ENCODE results near the gene BLZF1. TPM values are rescaled to one million over a fixed set of nuclear protein-coding genes. Genes with fewer than 3 reads are reported as not detected.
A peak's percentile ranks its signal among the peaks of the same experiment; 100 is the strongest.
"Not testable (repeated sequence)": the region's sequence is repeated elsewhere in the genome, so short reads cannot be mapped to it uniquely, and the experiment has no call there.

BLZF1 gene, protein sequence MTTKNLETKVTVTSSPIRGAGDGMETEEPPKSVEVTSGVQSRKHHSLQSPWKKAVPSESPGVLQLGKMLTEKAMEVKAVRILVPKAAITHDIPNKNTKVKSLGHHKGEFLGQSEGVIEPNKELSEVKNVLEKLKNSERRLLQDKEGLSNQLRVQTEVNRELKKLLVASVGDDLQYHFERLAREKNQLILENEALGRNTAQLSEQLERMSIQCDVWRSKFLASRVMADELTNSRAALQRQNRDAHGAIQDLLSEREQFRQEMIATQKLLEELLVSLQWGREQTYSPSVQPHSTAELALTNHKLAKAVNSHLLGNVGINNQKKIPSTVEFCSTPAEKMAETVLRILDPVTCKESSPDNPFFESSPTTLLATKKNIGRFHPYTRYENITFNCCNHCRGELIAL
- 10 to 100 TPM; 13.9 to 14.3 TPM for total RNA-seq

DNA sequence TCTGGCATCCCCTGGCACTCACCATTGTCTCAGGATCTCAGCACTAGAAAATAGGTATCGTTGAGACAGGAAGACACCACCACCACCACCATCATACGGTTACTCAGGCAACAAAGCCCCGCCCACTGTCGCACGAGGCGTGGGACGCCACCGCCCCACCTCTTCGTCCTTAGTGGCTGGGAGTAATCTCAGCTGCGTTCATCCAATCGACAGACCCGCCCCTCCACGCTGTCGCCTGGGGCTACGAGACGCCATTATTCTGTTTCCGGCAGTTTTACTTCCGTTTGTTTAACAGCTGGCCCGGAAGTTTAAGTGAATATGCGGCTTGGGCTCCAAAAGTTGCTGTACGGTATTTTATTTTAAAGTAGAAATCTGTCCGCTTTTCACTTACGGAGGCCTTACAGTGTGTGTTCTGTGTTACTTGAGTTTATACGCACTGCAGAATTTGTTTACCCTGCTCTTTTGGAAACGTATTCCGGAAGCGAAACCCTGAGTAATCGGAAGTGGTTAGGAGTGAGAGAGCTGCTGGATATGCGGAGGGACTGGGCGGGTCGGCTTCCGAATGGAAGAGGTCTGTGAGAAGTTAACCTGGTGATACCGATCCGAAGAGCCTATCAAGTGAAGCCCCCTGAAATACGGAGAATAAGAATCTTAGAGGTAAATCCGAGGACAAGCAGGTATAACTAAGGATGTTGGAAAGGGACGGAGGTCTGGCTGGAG lies at the start of gene BLZF1, which contains the start of gene NME7:
TSS of gene BLZF1 (plus strand) at position 510 of the 720 bp plus-strand sequence. CDS start 1,328 bp downstream, outside the sequence.
TSS of gene NME7 (minus strand) at position 112 of the 720 bp plus-strand sequence. CDS start at position 25, 87 bp downstream.
- Mint-ChIP-seq H3K4me1 (ENCODE audit: low read depth in 2 of 2) (peaks cover 12 to 19% of the 10 kb centered on the region in 2 donors), H3K27ac (no peak within 1 kb of the TSS), H3K36me3 (peaks cover 8% of the 10 kb centered on the region), H3K27me3 (no peaks in the 10 kb centered on the region), H3K9me3 (no peaks in the 10 kb centered on the region), H3K4me3 (no peak within 1 kb of the TSS)
- ATAC-seq = peak; percentile 99 to 100
- DNase-seq (ENCODE audit: low spot score) = peak; percentile 98

DNA sequence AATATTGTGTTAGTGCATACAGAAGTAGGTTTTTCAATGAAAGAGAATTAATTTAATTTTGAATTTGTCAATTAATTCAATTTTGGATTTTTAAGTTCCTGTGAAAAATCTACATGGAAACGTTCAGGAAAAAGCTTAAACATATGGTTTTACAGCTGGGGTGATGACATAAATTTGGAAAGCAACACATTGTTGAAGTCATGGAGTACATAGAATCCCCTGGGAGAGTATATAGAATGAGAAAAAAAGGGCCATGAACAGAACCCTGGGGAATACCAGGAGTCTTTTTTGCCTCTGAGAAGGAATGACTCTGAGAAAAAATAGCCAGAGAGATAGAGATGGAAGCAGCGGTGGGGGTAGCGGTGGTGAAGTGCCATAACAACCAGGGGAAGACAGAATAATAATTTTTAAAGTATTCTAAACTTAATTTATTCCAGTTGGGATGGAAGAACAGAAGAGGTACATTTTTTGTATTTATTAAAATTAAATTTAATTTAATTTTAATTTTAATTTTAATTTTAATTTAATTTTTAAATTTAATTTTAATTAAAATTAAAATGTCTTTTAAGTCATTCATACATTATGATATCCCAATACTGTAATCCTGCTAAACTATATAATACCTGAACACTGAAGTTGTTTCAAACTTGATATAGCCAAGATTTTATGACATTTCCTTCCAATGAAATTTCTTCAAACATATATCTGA lies 49.3 kb upstream of the BLZF1 start:
- Mint-ChIP-seq H3K4me1 (ENCODE audit: low read depth in 2 of 2) (no peaks in the 10 kb centered on the region), H3K4me3 (no peak overlapping the region), H3K27me3 (no peaks in the 10 kb centered on the region), H3K27ac (no peak overlapping the region), H3K36me3 (no peaks in the 10 kb centered on the region), H3K9me3 (no peaks in the 10 kb centered on the region)
- DNase-seq (ENCODE audit: low spot score) (no peak), ATAC-seq (no peak)

DNA sequence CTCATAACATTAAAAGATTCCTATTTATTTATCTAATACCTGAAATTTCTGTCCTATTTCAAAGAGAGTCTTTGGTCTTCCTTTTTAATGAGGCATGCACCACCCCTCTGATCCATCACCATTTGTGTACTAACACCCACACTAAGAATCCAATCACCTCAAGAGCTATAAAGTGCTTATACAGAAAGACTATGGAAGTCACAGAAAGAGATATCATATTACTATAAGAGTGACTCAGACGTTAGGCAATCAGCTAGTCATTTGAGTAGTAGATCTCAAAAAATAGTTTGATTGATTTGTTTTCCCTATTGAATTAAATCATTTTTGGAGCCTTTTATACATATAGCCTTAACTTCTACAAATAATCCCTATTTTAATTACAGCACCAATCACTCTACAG lies 46.5 kb upstream of the BLZF1 start:
- no peaks in the 10 kb centered on the region for H3K36me3 Mint-ChIP-seq
- H3K9me3 Mint-ChIP-seq = no peaks in the 10 kb centered on the region
- ATAC-seq (no peak), DNase-seq (ENCODE audit: low spot score) (no peak)
- no peak overlapping the region for H3K4me3 Mint-ChIP-seq
- H3K4me1 Mint-ChIP-seq (ENCODE audit: low read depth in 2 of 2) = peaks cover 0 to 2% of the 10 kb centered on the region in 2 donors
- H3K27ac Mint-ChIP-seq = no peak overlapping the region
- no peaks in the 10 kb centered on the region for H3K27me3 Mint-ChIP-seq

DNA sequence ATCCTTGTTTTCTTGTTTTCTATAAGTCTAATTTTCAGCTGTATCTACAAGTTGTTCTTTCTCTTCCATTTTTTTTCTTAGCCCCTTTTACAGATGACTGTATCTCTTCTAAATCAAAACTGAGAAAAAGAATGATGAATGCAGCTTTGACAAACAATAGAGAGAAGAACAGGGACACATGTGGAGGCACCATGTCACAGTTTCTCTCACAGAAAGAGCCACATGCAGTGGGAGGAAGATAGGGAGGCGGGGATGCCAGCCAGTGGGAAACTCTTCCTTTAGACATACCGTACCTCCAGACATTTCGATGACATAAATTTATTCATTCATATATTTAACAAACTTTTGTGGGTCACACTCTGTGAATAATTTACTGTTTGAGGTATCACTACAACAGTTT lies 45.9 kb upstream of the BLZF1 start:
- Mint-ChIP-seq H3K27ac (no peak overlapping the region), H3K4me1 (ENCODE audit: low read depth in 2 of 2) (peaks cover 3 to 8% of the 10 kb centered on the region in 2 donors), H3K9me3 (no peaks in the 10 kb centered on the region), H3K36me3 (no peaks in the 10 kb centered on the region), H3K4me3 (no peak overlapping the region), H3K27me3 (no peaks in the 10 kb centered on the region)
- ATAC-seq = no peak
- DNase-seq (ENCODE audit: low spot score) = no peak

DNA sequence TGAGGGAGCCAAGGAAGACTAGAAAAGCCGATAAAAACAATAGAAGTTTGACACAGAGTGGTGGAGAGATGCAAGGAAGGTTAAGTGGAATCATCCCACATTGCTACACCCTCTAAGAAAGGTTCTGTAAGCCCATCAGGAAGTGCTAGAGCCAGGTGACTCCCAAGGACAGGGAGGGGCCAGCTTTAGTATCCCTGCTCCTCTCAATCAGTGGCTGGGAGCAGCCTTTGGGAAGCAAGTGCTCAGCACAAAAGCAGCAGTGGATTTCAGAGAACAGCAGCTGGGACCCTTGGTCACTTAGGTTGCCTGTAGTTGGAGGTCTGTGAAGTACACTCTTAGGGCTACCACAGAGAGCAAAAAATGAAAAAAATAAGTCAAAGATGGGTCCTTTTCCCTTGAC lies 42.9 kb upstream of the BLZF1 start:
- Mint-ChIP-seq H3K36me3 (peaks cover 13% of the 10 kb centered on the region), H3K9me3 (no peaks in the 10 kb centered on the region), H3K27me3 (no peaks in the 10 kb centered on the region), H3K27ac (no peak overlapping the region), H3K4me3 (no peak overlapping the region), H3K4me1 (ENCODE audit: low read depth in 2 of 2) (peaks cover 9 to 18% of the 10 kb centered on the region in 2 donors)
- ATAC-seq (no peak), DNase-seq (ENCODE audit: low spot score) (no peak)

DNA sequence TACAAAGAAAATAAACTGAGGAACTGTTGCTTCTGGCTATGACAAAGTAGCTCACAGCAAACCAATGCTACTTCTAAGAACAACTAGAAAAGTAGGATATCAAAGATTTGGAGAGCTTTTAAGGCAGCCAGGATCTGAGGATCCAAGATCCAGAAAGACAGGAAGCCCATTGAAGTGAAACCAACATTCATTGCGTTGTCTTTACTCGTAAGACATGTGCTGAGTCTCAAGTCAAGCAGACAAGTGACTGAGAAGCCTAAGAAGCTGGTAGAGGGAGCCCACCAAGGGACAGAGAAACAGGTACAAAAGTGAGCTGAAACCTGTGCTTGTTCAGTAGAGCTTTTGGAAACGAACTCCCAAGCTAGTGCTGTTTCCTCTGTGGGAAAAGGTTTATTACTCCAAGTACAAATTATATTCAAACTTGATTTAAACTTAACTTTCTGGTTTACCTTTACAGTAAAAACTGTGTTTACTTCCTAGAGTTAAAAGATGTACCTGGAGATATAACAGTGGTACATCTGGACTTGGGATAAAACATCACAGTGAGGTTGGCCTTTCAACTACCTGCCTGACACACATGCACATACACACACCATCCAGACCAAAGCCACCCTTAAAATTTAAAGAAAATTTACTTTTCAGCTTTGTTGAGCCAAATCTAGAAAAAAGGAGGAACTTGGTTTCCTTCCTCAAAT lies 41.6 kb upstream of the BLZF1 start:
- Mint-ChIP-seq H3K4me1 (ENCODE audit: low read depth in 2 of 2) (peaks cover 11 to 18% of the 10 kb centered on the region in 2 donors), H3K4me3 (no peak overlapping the region), H3K9me3 (no peaks in the 10 kb centered on the region), H3K36me3 (peaks cover 13% of the 10 kb centered on the region), H3K27me3 (no peaks in the 10 kb centered on the region), H3K27ac (no peak overlapping the region)
- no peak for DNase-seq (ENCODE audit: low spot score)
- ATAC-seq = no peak

DNA sequence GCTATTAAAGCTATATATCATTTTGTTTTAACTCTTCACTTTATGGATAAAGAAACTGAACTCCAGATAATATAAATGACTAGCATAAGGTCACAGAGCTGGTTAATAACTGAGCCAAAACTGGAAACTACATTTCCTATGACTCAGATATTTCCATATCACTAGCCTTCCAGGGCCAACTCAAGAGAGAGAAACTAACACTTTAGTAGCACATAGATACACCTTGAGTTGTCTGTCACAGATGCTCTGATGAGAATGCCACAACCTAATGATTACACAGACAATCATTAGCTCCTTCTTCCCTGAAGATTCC lies 41.1 kb upstream of the BLZF1 start:
- H3K27ac Mint-ChIP-seq = no peak overlapping the region
- no peak overlapping the region for H3K4me3 Mint-ChIP-seq
- DNase-seq (ENCODE audit: low spot score) = no peak
- peaks cover 13% of the 10 kb centered on the region for H3K36me3 Mint-ChIP-seq
- H3K27me3 Mint-ChIP-seq = no peaks in the 10 kb centered on the region
- H3K9me3 Mint-ChIP-seq = no peaks in the 10 kb centered on the region
- ATAC-seq = peak in 1 of 2 donors; percentile 85
- H3K4me1 Mint-ChIP-seq (ENCODE audit: low read depth in 2 of 2) = peaks cover 11 to 18% of the 10 kb centered on the region in 2 donors

DNA sequence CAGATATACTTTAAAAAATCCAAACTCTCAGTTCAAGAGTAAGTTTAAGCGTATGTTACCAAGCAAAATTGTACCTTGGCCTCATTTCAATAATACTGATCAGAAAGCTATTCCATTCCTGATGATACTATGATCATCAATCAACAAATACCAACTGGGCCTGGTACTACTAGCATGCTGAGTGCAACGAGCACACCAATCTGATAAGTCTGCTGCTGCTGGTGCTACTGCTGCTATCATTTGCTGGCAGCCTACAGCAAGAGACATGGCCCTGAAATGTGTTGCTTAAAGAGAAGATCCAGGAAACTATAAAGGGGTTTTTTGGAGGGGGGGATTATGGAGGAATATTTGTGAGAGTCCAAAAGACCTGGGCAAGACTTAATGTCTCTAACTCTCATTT lies 40.1 kb upstream of the BLZF1 start:
- Mint-ChIP-seq H3K9me3 (no peaks in the 10 kb centered on the region), H3K27me3 (no peaks in the 10 kb centered on the region), H3K4me1 (ENCODE audit: low read depth in 2 of 2) (peaks cover 12 to 18% of the 10 kb centered on the region in 2 donors), H3K36me3 (peaks cover 13% of the 10 kb centered on the region), H3K27ac (no peak overlapping the region), H3K4me3 (no peak overlapping the region)
- DNase-seq (ENCODE audit: low spot score) (no peak), ATAC-seq (no peak)

DNA sequence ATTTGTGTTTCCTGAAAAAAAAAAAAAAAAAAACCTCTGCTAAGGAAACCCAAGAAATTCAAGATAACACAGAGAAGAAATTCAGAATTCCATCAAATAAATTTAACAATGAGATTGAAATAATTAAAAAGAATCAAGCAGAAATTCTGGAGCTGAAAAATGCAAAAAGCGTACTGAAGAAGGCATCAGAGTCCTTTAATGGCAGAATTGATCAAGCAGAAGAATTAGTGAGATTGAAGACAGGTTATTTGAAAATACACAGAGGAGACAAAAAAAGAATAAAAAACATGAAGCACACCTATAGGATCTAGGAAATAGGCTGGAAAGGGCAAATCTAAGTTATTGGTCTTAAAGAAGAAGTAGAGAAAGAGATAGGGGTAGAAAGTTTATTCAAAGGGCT lies 38.6 kb upstream of the BLZF1 start:
- Mint-ChIP-seq H3K27me3 (no peaks in the 10 kb centered on the region), H3K4me1 (ENCODE audit: low read depth in 2 of 2) (peaks cover 14 to 18% of the 10 kb centered on the region in 2 donors), H3K36me3 (peaks cover 13% of the 10 kb centered on the region), H3K27ac (no peak overlapping the region), H3K4me3 (no peak overlapping the region), H3K9me3 (no peaks in the 10 kb centered on the region)
- ATAC-seq (no peak), DNase-seq (ENCODE audit: low spot score) (no peak)

DNA sequence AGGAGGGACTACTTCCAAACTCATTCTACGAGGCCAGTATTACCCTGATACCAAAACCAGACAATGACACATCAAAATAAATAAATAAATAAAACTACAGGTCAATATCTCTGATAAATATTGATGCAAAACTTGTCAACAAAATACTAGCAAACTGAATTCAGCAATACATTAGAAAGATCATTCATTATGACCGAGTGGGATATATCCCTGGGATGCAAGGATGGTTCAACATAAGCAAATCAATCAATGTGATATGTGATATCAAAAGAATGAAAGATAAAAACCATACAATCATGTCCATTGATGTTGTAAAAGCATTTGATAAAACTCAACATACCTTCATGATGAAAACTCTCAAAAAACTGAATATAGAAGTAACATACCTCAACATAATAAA lies 37.1 kb upstream of the BLZF1 start:
- peaks cover 18% of the 10 kb centered on the region for H3K36me3 Mint-ChIP-seq
- H3K27me3 Mint-ChIP-seq = no peaks in the 10 kb centered on the region
- H3K9me3 Mint-ChIP-seq = peaks cover 3% of the 10 kb centered on the region
- DNase-seq (ENCODE audit: low spot score) (no peak), ATAC-seq (no peak)
- H3K27ac Mint-ChIP-seq = no peak overlapping the region
- peaks cover 14 to 18% of the 10 kb centered on the region in 2 donors for H3K4me1 Mint-ChIP-seq (ENCODE audit: low read depth in 2 of 2)
- no peak overlapping the region for H3K4me3 Mint-ChIP-seq

DNA sequence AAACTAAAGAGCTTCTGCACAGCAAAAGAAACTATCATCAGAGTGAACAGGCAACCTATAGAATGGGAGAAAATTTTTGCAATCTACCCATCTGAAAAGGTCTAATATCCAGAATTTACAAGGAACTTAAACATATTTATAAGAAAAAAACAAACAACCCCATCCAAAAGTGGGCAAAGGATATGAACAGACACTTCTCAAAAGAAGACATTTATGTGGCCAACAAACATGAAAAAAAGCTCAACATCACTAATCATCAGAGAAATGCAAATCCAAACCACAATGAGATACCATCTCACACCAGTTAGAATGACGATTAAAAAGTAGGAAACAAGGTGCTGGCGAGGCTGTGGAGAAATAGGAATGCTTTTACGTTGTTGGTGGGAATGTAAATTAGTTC lies 33.3 kb upstream of the BLZF1 start:
- not testable (repeated sequence) for ATAC-seq; H3K36me3 Mint-ChIP-seq; H3K27me3 Mint-ChIP-seq; H3K4me1 Mint-ChIP-seq (ENCODE audit: low read depth in 2 of 2); H3K9me3 Mint-ChIP-seq; DNase-seq (ENCODE audit: low spot score); H3K4me3 Mint-ChIP-seq; H3K27ac Mint-ChIP-seq

DNA sequence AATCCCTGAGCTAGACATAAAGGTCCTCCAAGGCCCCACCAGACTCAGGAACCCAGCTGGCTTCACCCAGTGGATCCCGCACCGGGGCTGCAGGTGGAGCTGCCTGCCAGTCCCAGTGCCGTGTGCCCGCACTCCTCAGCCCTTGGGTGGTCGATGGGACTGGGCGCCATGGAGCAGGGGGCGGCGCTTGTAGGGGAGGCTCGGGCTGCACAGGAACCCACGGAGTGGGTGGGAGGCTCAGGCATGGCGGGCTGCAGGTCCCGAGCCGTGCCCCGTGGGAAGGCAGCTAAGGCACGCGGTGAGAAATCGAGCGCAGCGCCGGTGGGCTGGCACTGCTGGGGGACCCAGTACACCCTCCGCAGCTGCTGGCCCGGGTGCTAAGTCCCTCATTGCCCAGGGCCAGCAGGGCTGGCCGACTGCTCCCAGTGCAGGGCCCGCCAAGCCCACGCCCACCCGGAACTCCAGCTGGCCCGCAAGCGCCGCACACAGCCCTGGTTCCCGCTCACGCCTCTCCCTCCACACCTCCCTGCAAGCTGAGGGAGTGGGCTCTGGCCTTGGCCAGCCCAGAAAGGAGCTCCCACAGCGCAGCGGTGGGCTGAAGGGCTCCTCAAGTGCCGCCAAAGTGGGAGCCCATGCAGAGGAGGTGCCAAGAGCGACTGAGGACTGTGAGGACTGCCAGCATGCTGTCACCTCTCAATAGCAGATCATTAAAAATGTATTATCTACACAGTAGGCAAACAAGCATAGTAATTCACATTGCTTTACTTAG lies 30.9 kb upstream of the BLZF1 start:
- not testable (repeated sequence) for H3K27ac Mint-ChIP-seq; ATAC-seq; H3K27me3 Mint-ChIP-seq; H3K9me3 Mint-ChIP-seq; DNase-seq (ENCODE audit: low spot score); H3K4me3 Mint-ChIP-seq
- Mint-ChIP-seq H3K4me1 (ENCODE audit: low read depth in 2 of 2) (peaks cover 3 to 10% of the 10 kb centered on the region in 2 donors), H3K36me3 (peaks cover 10% of the 10 kb centered on the region)

DNA sequence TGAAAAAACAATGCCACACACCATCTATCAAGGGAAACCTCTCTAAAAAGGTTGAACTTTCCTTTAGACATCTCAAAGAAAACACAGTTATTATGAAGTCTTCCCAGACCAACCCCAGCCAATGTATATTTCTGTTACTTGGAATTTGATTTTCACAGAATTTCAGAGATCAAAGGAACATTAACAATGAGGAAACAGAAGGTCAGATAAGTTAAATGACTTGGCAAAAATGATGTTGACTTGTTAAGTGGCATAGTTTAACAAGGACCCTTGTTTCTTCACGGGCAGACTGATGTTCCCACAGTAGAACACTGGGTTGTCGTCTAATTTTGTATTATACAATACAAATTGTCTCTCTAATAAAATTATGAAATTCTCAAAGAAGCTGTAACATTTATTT lies 29.4 kb upstream of the BLZF1 start:
- Mint-ChIP-seq H3K4me1 (ENCODE audit: low read depth in 2 of 2) (peaks cover 0 to 10% of the 10 kb centered on the region in 2 donors), H3K9me3 (peaks cover 3% of the 10 kb centered on the region), H3K36me3 (peaks cover 10% of the 10 kb centered on the region), H3K27me3 (no peaks in the 10 kb centered on the region), H3K4me3 (no peak overlapping the region), H3K27ac (peak overlapping the region; percentile 7 to 51)
- ATAC-seq (no peak), DNase-seq (ENCODE audit: low spot score) (no peak)

Data from natural killer cell treated with Interleukin-12 subunit alpha and Interleukin-12 subunit beta and Interleukin-15 and Interleukin-18, amount 100 ng/mL, for 72 hours (primary cell).